CD14-positive monocyte (primary cell): ENCODE data around the gene STK32A. TPM values are rescaled to one million over a fixed set of nuclear protein-coding genes. Genes with fewer than 3 reads are reported as not detected.

ENCODE experiments used
- DNase-seq, 3 donors: peaks; one replicate each; pipeline ENCODE4 v3.0.0-alpha.2; 2011 to 2022
- H2AFZ ChIP-seq: 2 replicates; pipeline ENCODE4 v1.6.0; 2012; ENCODE audit warnings: mild to moderate bottlenecking, low read depth, low read length, inconsistent platforms; ENCODE audit not compliant: insufficient read depth, poor library complexity, severe bottlenecking
- H3K27ac ChIP-seq, 2 donors: 1 replicate in 1 of 2; 2 replicates in 1 of 2; pipeline ENCODE4 v1.5.1; 2012 to 2013; ENCODE audit warnings: low read length in 2 of 2, control low read depth in 1 of 2, inconsistent platforms in 1 of 2, low read depth in 1 of 2, mild to moderate bottlenecking in 1 of 2
- H3K27me3 ChIP-seq, 2 donors: one replicate each; pipeline versions ENCODE4 v1.6.0 to v1.6.1; 2011 to 2013; ENCODE audit warnings: low read length in 2 of 2; ENCODE audit not compliant: control insufficient read depth in 2 of 2, insufficient read depth in 2 of 2
- H3K36me3 ChIP-seq, 2 donors: replicated peaks in 1 of 2; 1 replicate in 1 of 2; 2 replicates in 1 of 2; pipeline versions ENCODE4 v1.5.1 to v1.6.1; 2012 to 2013; ENCODE audit warnings: low read length in 2 of 2, control low read depth in 1 of 2, inconsistent platforms in 1 of 2, mild to moderate bottlenecking in 1 of 2; ENCODE audit not compliant: insufficient read depth in 2 of 2, control insufficient read depth in 1 of 2
- H3K4me1 ChIP-seq, 2 donors: 1 replicate in 1 of 2; 2 replicates in 1 of 2; pipeline versions ENCODE4 v1.5.1 to v1.6.1; 2012 to 2013; ENCODE audit warnings: low read length in 2 of 2, control low read depth in 1 of 2, inconsistent platforms in 1 of 2, mild to moderate bottlenecking in 1 of 2, moderate library complexity in 1 of 2; ENCODE audit not compliant: insufficient read depth in 2 of 2, control insufficient read depth in 1 of 2
- H3K4me2 ChIP-seq: replicated peaks from 2 replicates; pipeline ENCODE3; 2012; ENCODE audit warnings: low read length, moderate library complexity, mild to moderate bottlenecking; ENCODE audit not compliant: poor library complexity, severe bottlenecking; ENCODE audit errors: extremely low read depth
- H3K4me3 ChIP-seq, 3 experiments: fragments of 200-600 bp in 1 of 3; sonication (generic) in 1 of 3; replicated peaks in 1 of 3; 1 replicate in 2 of 3; 2 replicates in 1 of 3; pipeline ENCODE4 v1.5.1; 2011 to 2013; ENCODE audit warnings: low read length in 3 of 3, mild to moderate bottlenecking in 3 of 3, control low read depth in 2 of 3, low read depth in 2 of 3, inconsistent platforms in 1 of 3, moderate library complexity in 1 of 3
- H3K79me2 ChIP-seq: 2 replicates; pipeline ENCODE4 v1.6.0; 2012; ENCODE audit warnings: mild to moderate bottlenecking, control low read depth, inconsistent platforms, low read length, moderate library complexity; ENCODE audit not compliant: insufficient read depth
- H3K9ac ChIP-seq: 2 replicates; pipeline ENCODE4 v1.6.0; 2017; ENCODE audit warnings: low read length, mild to moderate bottlenecking; ENCODE audit not compliant: insufficient read depth, poor library complexity, severe bottlenecking
- H3K9me3 ChIP-seq, 2 donors: replicated peaks in 1 of 2; 1 replicate in 1 of 2; 2 replicates in 1 of 2; pipeline versions ENCODE4 v1.5.1 to v1.6.1; 2012 to 2013; ENCODE audit warnings: low read length in 2 of 2, control low read depth in 1 of 2; ENCODE audit not compliant: control insufficient read depth in 1 of 2, insufficient read depth in 1 of 2
- H4K20me1 ChIP-seq: 2 replicates; pipeline ENCODE4 v1.6.0; 2012; ENCODE audit warnings: mild to moderate bottlenecking, low read length, control low read depth, moderate library complexity; ENCODE audit not compliant: insufficient read depth
- H3K27ac Mint-ChIP-seq, 7 donors: one replicate each; pipeline ENCODE4 v1.8.0; 2020; ENCODE audit warnings: mild to moderate bottlenecking in 7 of 7, mixed read lengths in 7 of 7, moderate library complexity in 6 of 7, inconsistent platforms in 2 of 7
- H3K27me3 Mint-ChIP-seq, 3 donors: one replicate each; pipeline ENCODE4 v1.8.0; 2021 to 2022; ENCODE audit warnings: low read depth in 3 of 3, mild to moderate bottlenecking in 3 of 3, mixed read lengths in 3 of 3, moderate library complexity in 3 of 3, inconsistent platforms in 1 of 3
- H3K36me3 Mint-ChIP-seq, 2 donors: one replicate each; pipeline ENCODE4 v1.8.0; 2020; ENCODE audit warnings: mixed read lengths in 2 of 2, inconsistent platforms in 1 of 2, mild to moderate bottlenecking in 1 of 2
- H3K4me1 Mint-ChIP-seq: one replicate; pipeline ENCODE4 v1.8.0; 2020; ENCODE audit warnings: mild to moderate bottlenecking, mixed read lengths
- H3K4me3 Mint-ChIP-seq, 2 donors: one replicate each; pipeline ENCODE4 v1.8.0; 2020; ENCODE audit warnings: mild to moderate bottlenecking in 2 of 2, mixed read lengths in 2 of 2, moderate library complexity in 1 of 2
- H3K9me3 Mint-ChIP-seq, 7 donors: one replicate each; pipeline ENCODE4 v1.8.0; 2020 to 2022; ENCODE audit warnings: mixed read lengths in 7 of 7, mild to moderate bottlenecking in 6 of 7, moderate library complexity in 6 of 7, inconsistent platforms in 2 of 7
- WGBS: methylation state at CpG from one replicate; pipeline ENCODE4 v1.1.5; 2013; ENCODE audit warnings: missing lambda C conversion rate; ENCODE audit not compliant: insufficient coverage; 5-methylcytosine and 5-hydroxymethylcytosine counted together
- intact Hi-C, 2 donors: fragments of 100-400 bp; cut with micrococcal nuclease; formaldehyde crosslinking; loops; one replicate each; pipeline versions ENCODE4 v1.15.0 to v1.15.1; 2023
- polyA plus RNA-seq, 3 donors: library from polyadenylated mRNA; depleted of rRNA in 1 of 3; unstranded in 2 of 3; stranded (reverse) in 1 of 3; fragments of 300-500 nt in 2 of 3; fragments of >200 nt in 1 of 3; fragmentation: Illumina TruSeq in 2 of 3; gene quantifications; 1 replicate in 2 of 3; 2 replicates in 1 of 3; pipeline ENCODE4 v1.2.3, GENCODE V29; 2012 to 2021
- TF ChIP-seq, protein P1 (sequence below): fragments of 200-600 bp; IDR thresholded peaks from one replicate; pipeline ENCODE4 v1.8.0; 2022; ENCODE audit warnings: antibody characterized with exemption, mild to moderate bottlenecking

STK32A gene
- polyA plus RNA-seq, 3 donors, result not detected

DNA sequence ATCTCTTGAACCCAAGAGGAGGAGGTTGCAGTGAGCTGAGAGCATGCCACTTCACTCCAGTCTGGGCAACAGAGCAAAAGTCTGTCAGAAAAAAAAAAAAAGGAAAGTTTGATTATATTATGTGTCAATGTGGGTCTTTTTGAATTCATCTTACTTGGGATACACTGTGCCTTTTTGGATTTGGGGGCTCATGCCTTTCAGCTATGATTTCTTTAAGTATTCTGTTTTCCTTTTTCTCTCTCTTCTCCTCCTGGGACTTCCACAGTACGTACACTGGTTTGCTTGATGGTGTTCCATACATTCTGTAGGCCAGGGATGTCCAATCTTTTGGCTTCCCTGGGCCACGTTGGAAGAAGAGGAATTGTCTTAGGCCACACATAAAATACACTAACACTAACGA is 146.7 kb downstream of the STK32A start:
- H3K36me3 ChIP-seq, result no peaks in the 10 kb centered on the region
- H3K4me1 ChIP-seq, result no peaks in the 10 kb centered on the region
- TF ChIP-seq, protein P1, sequence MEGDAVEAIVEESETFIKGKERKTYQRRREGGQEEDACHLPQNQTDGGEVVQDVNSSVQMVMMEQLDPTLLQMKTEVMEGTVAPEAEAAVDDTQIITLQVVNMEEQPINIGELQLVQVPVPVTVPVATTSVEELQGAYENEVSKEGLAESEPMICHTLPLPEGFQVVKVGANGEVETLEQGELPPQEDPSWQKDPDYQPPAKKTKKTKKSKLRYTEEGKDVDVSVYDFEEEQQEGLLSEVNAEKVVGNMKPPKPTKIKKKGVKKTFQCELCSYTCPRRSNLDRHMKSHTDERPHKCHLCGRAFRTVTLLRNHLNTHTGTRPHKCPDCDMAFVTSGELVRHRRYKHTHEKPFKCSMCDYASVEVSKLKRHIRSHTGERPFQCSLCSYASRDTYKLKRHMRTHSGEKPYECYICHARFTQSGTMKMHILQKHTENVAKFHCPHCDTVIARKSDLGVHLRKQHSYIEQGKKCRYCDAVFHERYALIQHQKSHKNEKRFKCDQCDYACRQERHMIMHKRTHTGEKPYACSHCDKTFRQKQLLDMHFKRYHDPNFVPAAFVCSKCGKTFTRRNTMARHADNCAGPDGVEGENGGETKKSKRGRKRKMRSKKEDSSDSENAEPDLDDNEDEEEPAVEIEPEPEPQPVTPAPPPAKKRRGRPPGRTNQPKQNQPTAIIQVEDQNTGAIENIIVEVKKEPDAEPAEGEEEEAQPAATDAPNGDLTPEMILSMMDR, result no peak
- no peak overlapping the region for H3K27ac ChIP-seq
- H3K9ac ChIP-seq, result no peak overlapping the region
- no peak for DNase-seq
- Mint-ChIP-seq H3K4me3 (no peak overlapping the region), H3K9me3 (peaks cover 0 to 2% (median 0%) of the 10 kb centered on the region in 7 donors), H3K27ac (no peak overlapping the region), H3K4me1 (no peaks in the 10 kb centered on the region), H3K27me3 (peaks cover 0 to 2% (median 2%) of the 10 kb centered on the region in 3 donors), H3K36me3 (no peaks in the 10 kb centered on the region)
- H4K20me1 ChIP-seq, result no peaks in the 10 kb centered on the region
- intact Hi-C loops, result no loop called here
- H3K4me3 ChIP-seq, result no peak overlapping the region
- no peak overlapping the region for H3K4me2 ChIP-seq
- no CpG with 5 or more reads among the region's 3 CpGs for WGBS
- no peaks in the 10 kb centered on the region for H3K79me2 ChIP-seq
- H2AFZ ChIP-seq, result no peak overlapping the region
- no peaks in the 10 kb centered on the region for H3K27me3 ChIP-seq
- no peaks in the 10 kb centered on the region for H3K9me3 ChIP-seq

- H3K4me3 Mint-ChIP-seq, result no peak overlapping the region
- Histone ChIP-seq H4K20me1 (no peaks in the 10 kb centered on the region), H3K27me3 (no peaks in the 10 kb centered on the region), H3K4me2 (no peak overlapping the region), H3K4me3 (no peak overlapping the region), H3K36me3 (no peaks in the 10 kb centered on the region), H3K27ac (no peak overlapping the region), H2AFZ (no peak overlapping the region), H3K9me3 (no peaks in the 10 kb centered on the region), H3K79me2 (no peaks in the 10 kb centered on the region), H3K9ac (no peak overlapping the region), H3K4me1 (no peaks in the 10 kb centered on the region)
- whole genome bisulfite sequencing, result 97% methylated on average over 3 of the region's 4 CpGs
- H3K9me3 Mint-ChIP-seq, result peaks cover 0 to 2% (median 0%) of the 10 kb centered on the region in 7 donors
- H3K27ac Mint-ChIP-seq, result no peak overlapping the region
- no peak for DNase-seq
- intact Hi-C loops, result no loop called here
- H3K27me3 Mint-ChIP-seq, result peaks cover 0 to 2% (median 0%) of the 10 kb centered on the region in 3 donors
- H3K4me1 Mint-ChIP-seq, result no peaks in the 10 kb centered on the region
- TF ChIP-seq, protein P1, result no peak
- H3K36me3 Mint-ChIP-seq, result no peaks in the 10 kb centered on the region
Observed at GRCh38 chr5:147382776-147383175, 147.9 kb downstream of the STK32A start.
